Inflammatory macrophage treated with lipopolysaccharide for 4 hours (primary cell): ENCODE measurements around the gene ITM2C.
A peak's percentile ranks its signal among the peaks of the same experiment; 100 is the strongest.

Experiments used
- DNase-seq: peaks from one replicate; pipeline ENCODE4 v3.0.0-alpha.2; 2020

Gene ITM2C

DNA sequence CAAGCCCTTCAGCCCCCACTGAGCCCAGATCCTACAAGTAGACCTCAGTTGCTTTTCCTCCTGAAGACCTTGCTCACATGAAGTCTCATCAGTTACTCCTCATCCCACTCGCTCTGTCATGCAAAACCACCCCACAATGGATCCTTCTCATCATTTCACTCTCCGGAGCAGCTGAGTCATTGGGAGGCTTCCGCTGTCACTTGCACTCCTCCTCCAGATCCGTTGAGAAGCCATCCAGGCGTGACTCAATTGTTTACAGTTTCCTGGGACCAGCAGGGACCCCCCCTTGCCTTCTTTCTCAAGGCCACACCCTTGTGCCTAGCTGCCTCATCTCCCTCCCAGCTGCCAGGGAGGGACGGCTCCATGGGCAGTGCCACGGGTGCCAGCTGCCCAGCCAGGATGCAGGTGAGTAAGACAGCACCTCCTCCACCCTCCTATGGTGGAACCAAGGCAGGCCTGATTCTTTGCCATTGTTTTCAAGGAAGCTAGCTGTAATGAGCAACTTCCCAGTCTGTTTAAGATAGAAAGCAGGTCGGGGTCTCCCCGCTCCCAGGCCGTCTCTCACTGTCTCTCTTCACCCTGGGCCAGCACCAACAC, 44.0 kb downstream of the ITM2C start:
- DNase-seq = peak; percentile 91

DNA sequence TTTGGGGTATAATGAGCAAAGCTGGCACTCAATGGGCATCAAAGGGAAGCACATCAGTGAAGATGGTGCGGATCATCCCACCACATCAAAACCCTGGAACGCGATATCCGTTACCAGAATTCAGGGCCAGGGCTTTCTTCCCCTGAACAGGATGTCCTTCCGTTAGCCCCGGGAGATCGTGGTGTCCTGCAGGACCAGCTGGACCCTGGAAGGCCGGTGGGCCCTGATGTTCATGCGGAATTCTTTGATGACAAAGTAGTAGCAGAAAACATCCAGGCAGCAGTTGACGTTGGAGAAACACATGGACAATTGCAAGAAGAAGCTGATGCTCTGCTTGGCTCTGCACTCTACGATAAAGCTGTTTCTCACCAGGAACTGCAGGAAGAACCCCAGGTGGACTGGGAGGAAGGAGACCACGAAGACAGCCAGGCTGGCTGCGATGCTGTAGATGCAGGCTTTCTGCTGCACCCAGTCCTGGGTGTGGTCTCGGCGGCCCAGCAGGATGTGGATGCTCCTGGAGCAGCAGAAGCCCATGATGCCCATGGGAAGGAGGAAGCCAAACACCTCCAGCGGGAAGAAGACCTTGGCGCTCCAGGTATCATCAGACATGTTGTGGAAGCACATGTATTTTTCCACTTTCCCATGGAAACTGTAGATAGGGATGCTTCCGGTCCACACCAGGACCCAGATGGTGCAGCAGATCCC, 45.3 kb downstream of the ITM2C start:
- DNase-seq = no peak

- no peak for DNase-seq
Observed at GRCh38 chr2:230910546-230911177, 45.9 kb downstream of the ITM2C start.

GRCh38 chr2:230912046-230912445, 47.3 kb downstream of the ITM2C start:
- DNase-seq = no peak

- no peak for DNase-seq
Observed at GRCh38 chr2:230912724-230913123, 48.0 kb downstream of the ITM2C start.

GRCh38 chr2:230913406-230914143, 48.8 kb downstream of the ITM2C start:
- peak; percentile 74 for DNase-seq

GRCh38 chr2:230914886-230915285, 50.1 kb downstream of the ITM2C start:
- no peak for DNase-seq

DNA sequence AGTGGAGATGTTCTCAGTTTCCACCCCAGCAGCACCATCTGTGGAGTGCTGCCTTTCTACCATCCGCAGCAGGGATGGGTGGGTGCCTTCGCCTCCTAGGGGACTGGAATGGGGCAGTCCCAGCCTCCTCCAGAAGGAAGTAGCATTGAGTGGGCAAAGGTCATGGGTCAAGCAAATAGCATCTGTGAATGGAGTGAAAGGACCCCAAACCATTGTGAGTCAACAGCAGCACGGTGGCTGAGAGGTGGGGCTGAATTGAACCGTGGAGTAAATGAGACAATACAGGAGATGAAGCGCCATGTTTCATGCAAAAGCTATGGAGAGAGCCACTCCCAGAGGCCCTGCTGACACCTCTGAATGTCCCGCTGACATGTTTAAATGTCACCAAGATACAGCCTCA, 50.6 kb downstream of the ITM2C start:
- peak; percentile 51 for DNase-seq

DNA sequence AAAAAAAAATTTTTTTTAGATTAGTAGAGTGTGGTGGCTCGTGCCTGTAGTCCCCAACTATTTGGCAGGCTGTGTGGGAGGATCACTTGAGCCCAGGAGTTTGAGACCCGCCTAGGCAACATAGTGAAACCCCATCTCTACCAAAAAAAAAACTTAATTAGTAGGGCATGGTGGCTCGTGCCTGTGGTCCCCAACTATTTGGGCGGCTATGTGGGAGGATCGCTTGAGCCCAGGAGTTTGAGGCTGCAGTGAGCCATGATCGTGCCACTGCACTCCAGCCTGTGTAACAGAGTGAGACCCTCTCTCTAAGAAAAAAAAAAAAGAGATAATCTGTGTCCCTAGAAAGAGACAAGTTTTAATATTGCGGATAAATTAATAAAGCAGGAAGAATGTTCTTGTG, 51.5 kb downstream of the ITM2C start:
- no peak for DNase-seq

DNA sequence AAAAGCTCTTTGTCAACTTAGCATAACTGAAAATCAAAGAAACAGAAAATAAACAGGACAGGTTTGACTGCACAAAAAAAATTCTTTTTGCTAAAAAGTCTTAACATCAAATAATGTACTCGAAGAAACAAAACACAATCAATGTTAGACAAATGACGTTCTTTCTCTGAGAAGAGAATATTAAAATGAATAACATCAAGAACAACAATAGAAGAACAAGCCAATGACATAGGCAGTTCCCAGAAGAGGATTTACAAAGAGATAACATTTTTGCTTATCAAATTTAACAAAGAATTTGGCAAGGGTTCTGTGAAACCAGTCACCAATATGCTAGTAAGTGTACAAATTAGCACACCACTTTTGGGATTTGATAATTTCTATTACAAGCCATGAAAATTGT, 54.5 kb downstream of the ITM2C start:
- DNase-seq = no peak

- no peak for DNase-seq
Observed at GRCh38 chr2:230919681-230920080, 54.9 kb downstream of the ITM2C start.

DNA sequence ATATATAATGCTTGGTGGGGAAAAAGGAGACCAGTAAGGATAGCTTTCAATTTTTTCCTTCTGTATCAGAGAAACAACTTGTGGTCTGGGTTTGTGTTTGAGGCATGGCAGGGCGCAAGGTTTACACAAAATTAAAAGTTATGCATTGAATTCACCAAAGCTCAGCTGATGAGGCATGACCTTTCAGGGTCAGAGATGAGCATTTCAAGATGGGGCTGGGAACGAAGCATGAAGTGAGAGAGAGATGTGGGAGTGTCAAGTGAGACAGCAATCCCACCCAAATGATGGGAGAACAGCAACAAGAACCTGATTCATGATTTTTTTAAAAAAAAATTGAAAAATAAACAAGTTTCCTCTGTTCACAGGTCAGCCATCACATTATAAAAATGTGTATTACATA, 55.4 kb downstream of the ITM2C start:
- DNase-seq = no peak

GRCh38 chr2:230921806-230922595, 57.3 kb downstream of the ITM2C start:
- no peak for DNase-seq

DNA sequence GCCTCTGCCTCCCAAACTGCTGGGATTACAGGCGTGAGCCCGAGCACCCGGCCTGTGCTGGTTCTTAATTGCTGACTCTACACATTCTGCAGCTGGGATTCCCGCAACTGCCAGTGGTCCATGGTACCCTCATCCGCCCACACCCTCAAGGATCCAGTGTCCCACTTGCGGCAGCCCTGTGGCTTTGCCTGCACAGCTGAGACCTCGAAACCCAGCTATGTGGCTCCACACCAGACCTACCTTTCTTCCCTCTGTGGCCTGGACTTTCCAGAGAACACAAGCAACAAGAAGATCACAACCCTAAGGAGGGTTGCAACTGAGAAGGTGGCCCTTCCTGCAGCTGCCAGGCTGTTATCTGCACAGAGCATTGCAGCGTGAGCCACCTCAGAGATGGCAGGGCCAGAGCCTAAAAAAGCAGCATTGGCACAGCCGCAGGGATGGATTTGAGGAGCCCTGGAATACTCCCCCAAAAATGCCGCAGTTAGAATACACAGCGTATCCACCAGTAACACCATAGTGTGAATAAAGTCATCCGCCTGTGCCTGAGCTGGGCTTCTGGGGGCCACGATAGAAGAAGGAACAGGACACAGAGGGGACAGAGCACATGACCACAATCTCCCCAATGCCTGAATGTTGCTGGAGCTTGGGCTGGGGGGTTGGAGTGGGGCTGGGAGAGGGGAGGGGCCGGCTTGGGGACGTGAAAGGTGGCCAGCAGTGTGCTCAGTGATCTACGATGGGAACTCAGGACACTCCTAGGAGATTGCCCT, 58.4 kb downstream of the ITM2C start:
- DNase-seq = no peak

GRCh38 chr2:230924092-230924469, 59.3 kb downstream of the ITM2C start:
- no peak for DNase-seq

DNA sequence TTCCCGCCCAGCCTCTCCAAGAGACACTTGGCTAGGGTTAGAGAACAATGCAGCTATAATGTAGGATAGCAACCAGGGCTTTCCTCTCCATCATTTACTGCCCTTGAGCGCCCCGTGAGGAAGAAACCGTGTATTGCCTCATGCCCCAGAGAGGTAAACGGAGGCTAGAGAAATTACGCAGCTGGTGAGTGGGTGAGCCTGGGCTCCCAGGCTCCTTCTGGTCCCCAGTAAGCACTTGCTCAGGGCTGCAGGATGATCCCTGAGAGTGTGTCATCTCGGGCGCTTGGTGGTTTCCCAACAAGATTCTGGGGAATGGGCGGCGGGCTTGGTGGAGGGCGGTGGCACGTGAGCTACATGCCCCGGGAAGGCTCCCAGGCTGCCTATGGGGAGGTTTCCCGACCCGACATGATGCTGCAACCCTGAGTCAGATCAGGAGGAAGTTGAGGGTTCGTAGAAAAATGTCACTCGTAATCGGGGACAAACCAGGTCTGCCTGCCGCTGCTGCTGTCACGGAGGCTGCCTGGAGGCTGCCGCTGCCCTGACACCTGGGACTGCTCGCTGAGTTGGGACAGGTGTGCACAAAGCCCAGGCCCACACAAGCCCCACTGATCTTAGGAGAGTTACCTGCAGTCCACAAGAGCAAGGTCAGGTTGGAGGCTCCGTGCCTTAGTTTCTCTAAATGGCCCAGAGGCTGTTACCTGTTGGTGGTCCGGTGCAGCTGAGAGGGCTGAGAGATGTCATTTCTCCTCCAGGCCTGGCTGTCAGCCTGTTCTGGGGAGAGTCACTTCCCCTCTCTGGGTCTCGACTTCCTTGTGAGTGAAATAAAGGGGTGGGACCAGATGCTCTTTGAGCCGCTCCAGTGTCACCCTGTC, 60.0 kb downstream of the ITM2C start, which contains the start of gene GPR55:
Gene GPR55 (minus strand): TSS at position 773 of the 872 bp plus-strand sequence. CDS start 14,280 bp downstream, outside the sequence.
- peak; percentile 94 for DNase-seq

DNA sequence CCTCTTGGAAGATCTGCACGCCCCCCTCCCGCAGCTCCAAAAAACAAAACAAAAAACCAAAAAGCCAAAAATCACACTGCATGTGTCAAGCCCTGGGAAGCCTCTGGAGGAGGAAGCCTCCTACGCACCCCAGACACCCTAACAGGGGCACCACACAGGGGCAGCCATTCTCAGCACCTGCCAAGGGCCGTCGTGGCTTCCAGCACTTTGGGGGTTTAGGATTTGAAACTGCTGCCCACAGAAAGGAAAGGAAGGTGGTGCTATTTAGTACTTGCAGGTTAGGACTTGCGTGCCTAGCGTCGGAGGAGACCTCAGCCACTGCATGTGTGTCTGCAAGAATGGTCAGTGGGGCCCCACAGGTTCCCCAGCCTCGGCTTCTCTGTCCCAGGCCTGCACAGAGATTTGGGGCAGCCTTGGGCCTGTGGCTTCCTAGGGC, 60.7 kb downstream of the ITM2C start:
- no peak for DNase-seq

DNA sequence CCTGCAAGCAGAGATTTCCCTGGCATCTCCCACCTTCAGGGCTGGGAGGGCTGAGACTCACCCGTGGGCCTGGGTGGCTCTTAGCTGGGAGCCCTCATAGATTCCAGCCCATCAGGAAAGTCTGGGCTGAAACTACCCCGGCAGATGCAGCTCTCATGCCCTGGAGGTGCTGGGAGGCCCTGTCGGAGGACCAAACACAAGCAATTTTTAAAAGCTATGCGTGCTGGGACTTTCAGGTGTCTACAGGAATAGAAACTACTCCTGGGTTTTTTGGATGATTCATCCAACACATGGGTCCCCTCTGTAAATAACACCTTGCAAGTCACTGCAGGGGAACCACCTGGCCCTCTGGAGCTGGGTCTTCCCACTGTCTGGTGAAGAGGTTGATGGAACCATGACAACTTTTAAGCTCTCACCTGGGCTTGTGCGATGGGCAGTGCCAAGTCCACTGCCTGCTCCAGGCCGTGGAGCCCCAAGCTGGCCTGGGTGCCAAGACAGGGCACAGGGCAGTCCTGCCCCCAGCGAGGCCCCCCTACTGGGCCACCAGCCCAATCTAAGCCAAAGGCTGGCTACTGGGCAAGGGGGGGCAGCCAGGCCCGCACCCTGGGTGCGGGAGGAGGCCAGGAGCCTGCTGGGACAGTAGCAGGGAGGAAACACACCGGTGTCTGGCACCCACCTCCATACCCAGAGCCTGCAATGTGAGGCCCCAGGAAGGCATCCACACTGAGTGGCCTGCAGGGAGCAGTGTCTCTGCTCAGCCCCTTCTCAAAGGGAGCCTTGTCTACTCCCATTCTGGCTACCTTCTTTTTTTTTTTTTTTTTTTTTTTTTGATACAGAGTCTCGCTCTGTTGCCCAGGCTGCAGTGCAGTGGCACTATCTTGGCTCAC, 61.4 kb downstream of the ITM2C start:
- no peak for DNase-seq

GRCh38 chr2:230927711-230928341, 63.1 kb downstream of the ITM2C start:
- DNase-seq = no peak
